Ammon's horn (tissue), 1 donor: ENCODE results near the gene RPL18.
"Not testable (repeated sequence)": the region's sequence is repeated elsewhere in the genome, so short reads cannot be mapped to it uniquely, and the experiment has no call there.

ENCODE experiments used
- DNase-seq: peaks from one replicate; pipeline ENCODE4 v3.0.0-alpha.2; 2016; ENCODE audit warnings: low spot score

Gene RPL18

GRCh38 chr19:48588670-48589401 lies 30.1 kb downstream of the RPL18 start:
- DNase-seq, result peak; percentile 90

DNA sequence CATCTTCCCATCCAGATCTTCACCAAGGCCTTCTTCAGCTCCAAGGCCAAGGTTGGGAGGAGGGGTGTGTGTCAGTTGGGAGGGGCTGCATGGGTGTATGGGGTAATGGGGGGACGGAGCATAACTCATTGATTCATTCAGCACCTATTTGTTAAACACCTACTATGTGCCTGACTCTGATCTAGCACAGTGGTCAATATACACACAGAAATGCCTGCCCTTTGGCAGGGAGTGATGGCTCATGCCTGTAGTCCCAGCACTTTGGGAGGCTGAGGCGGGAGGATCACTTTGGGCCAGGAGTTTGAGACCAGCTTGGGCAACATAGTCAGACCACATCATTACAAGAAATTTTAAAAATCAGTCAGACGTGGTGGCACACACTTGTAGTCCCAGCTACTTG lies 31.6 kb downstream of the RPL18 start:
- DNase-seq, result no peak

DNA sequence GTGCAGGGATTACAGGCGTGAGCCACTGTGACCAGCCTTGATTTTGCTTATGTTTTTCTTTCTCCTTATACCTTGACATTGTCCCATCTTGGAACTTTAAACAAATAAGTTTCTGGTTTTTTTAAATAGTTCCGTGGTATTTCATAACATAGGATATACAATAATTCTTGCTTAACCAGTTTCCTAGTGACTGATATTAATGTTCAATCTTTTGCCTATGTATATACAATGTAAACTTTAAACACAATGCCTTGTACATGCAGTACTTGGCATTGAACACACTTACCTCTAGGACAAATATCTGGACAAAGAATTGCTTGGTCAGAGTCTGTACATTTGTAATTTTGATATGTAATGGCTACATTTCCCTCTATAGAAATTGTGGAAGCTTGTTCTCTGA lies 36.8 kb downstream of the RPL18 start:
- no peak for DNase-seq

- DNase-seq, result no peak
Measured at GRCh38 chr19:48578891-48579290, 40.1 kb downstream of the RPL18 start.

DNA sequence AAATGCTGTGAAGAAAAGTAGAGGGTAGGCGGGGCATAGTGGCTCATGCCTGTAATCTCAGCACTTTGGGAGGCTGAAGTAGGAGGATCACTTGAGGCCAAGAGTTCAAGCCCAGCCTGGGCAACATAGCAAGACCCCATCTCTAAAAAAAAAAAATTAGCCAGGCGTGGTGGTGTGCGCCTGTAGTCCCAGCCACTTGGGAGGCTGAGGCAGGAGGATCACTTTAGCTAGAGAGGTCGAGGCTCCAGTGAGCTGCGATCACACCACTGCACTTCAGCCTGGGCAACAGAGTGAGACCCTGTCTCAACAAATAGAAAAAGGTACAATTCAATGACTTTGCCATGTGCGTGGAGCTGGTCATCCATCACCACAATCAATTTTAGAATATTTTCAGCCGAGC lies 41.1 kb downstream of the RPL18 start:
- not testable (repeated sequence) for DNase-seq

DNA sequence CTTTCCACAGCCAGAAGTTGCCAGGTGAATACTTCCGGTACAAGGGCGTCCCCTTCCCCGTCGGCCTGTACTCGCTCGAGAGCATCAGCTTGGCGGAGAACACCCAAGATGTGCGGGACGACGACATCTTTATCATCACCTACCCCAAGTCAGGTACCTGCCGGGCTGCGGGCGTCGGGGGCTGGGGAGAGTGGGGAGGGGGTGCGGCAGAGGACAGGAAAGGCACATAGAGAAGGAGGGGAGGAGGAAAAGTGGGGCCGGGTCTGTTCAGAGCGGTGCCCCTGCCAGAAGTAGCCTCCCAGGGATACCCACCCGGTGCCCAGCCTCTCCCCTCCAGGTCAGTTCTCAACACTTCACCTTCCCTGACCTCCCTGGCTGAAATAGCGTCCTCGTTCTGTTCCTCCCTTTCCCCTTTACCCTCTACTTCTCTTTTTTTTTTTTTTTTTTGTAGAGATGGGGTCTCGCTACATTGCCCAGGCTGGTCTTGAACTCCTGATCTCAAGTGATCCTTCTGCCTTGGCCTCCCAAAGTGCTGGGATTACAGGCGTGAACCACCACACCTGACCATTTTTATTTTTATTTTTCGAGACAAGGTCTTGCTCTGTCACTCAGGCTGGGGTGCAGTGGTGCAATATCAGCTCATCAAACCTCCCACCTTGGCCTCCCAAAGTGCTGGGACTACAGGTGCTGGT lies 42.9 kb downstream of the RPL18 start:
- no peak for DNase-seq

DNA sequence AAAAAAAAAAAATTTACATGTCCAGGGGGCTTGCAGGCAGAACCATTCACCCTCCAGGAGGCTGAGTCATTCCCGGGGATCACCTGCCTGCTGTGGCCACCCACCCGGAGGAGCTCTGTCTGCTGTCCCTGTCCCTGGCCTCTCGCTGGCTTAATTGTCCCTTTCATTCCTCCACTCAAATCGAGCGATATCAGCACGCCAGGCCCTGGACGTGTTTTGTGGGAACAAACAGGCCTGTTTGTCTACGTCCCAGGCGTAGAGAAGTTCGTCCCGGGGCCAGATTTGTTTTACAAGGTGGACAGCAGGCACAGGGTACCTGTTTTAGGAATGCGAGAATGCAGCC lies 45.8 kb downstream of the RPL18 start:
- no peak for DNase-seq

- DNase-seq, result no peak
Measured at GRCh38 chr19:48571378-48572162, 47.4 kb downstream of the RPL18 start.

DNA sequence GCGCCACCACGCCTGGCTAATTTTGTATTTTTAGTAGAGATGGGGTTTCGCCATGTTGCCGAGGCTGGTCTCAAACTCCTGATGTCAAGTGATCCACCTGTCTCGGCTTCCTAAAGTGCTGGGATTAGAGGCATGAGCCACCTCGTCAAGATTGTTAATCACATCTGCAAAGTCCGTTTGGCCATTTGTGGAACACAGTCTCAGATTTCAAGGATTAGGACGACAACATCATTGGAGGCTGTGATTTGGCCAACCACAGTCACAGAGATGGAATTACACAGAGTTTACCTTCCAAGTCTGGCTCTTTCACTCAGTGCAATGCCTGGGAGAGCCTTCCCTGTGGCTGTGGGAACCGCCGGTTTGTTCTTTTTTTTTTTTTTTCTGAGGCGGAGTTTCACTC lies 49.2 kb downstream of the RPL18 start:
- no peak for DNase-seq

DNA sequence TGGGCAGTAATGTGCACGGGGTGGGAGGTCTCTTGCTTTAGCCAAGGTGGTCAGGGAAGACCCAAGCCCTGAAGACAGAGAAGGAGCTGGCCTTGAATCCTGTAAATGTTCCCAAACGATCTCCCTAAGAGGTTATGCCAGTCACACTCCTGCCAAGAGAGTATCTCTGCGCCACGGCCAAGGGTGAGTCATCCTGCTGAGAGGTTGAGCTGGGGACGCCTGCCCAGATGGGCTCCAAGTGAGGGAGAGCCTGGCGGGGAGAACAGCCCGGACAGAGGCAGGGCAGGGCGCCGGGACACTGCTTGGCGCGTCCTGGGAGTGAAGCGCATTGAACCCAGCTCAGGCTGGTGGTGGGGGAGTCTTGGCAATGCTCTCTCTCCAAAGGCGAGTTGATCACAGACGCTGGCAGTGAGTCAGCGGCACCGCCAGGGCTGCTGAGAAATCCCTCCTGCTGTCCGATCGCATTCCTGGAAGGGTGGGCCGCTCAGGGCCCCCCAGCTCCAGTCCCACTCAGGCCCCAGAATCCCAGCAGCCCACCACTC lies 50.6 kb downstream of the RPL18 start:
- DNase-seq, result peak; percentile 58
